Smooth muscle cell (in vitro differentiated cells): ENCODE data around the gene TCIRG1. TPM values are rescaled to one million over a fixed set of nuclear protein-coding genes. Genes with fewer than 3 reads are reported as not detected.

Source experiments
- DNase-seq: peaks from one replicate; lab custom pipeline; 2025; ENCODE audit not compliant: unreplicated experiment; lab: John Stamatoyannopoulos, UW
- H2AFZ ChIP-seq: fragments of 200-600 bp; sonication (generic); 2 replicates; pipeline ENCODE4 v1.6.0; 2016; ENCODE audit warnings: antibody characterized with exemption, low read depth, mild to moderate bottlenecking
- H3F3A ChIP-seq: fragments of 200-600 bp; sonication (generic); 2 replicates; pipeline ENCODE4 v1.6.0; 2017; ENCODE audit warnings: antibody characterized with exemption, low read depth
- H3K27ac ChIP-seq: fragments of 200-600 bp; sonication (generic); 2 replicates; pipeline ENCODE4 v1.5.1; 2016; ENCODE audit warnings: low read depth, mild to moderate bottlenecking
- H3K27me3 ChIP-seq: fragments of 200-600 bp; sonication (generic); 2 replicates; pipeline ENCODE4 v1.6.1; 2016; ENCODE audit warnings: low read depth, mild to moderate bottlenecking
- H3K36me3 ChIP-seq: fragments of 200-600 bp; sonication (generic); 2 replicates; pipeline ENCODE4 v1.5.1; 2016; ENCODE audit warnings: low read depth
- H3K4me1 ChIP-seq: fragments of 200-600 bp; sonication (generic); 2 replicates; pipeline ENCODE4 v1.5.1; 2016; ENCODE audit warnings: low read depth
- H3K4me2 ChIP-seq: fragments of 200-600 bp; sonication (generic); 2 replicates; pipeline ENCODE4 v1.6.0; 2016; ENCODE audit warnings: mild to moderate bottlenecking
- H3K4me3 ChIP-seq: fragments of 200-600 bp; sonication (generic); 2 replicates; pipeline ENCODE4 v1.5.1; 2016; ENCODE audit warnings: mild to moderate bottlenecking
- H3K79me2 ChIP-seq: fragments of 200-600 bp; sonication (generic); 2 replicates; pipeline ENCODE4 v1.6.0; 2016; ENCODE audit warnings: low read depth, mild to moderate bottlenecking
- H3K9ac ChIP-seq: fragments of 200-600 bp; sonication (generic); 2 replicates; pipeline ENCODE4 v1.6.0; 2016; ENCODE audit warnings: low read depth
- H3K9me3 ChIP-seq: fragments of 200-600 bp; sonication (generic); replicated peaks from 2 replicates; pipeline ENCODE4 v1.5.1; 2016; ENCODE audit warnings: low read depth
- H4K20me1 ChIP-seq: fragments of 200-600 bp; sonication (generic); 2 replicates; pipeline ENCODE4 v1.6.0; 2016; ENCODE audit warnings: low read depth
- CTCF ChIP-seq: fragments of 200-600 bp; sonication (generic); IDR thresholded peaks from 2 replicates; pipeline ENCODE4 v1.5.1; 2017; ENCODE audit warnings: borderline replicate concordance, mild to moderate bottlenecking, antibody characterized with exemption; ENCODE audit not compliant: insufficient read depth, poor library complexity, severe bottlenecking
- WGBS: methylation state at CpG from one replicate; pipeline ENCODE4 v1.1.7; 2016; ENCODE audit warnings: low lambda C conversion rate; 5-methylcytosine and 5-hydroxymethylcytosine counted together
- polyA plus RNA-seq: library from polyadenylated mRNA; unstranded; fragments of >200 nt; fragmentation: Nextera tagmentation; extraction: Ambion mirVana; gene quantifications from 2 replicates; pipeline ENCODE4 v1.2.1, GENCODE V29; 2016
- total RNA-seq: library from RNA; depleted of rRNA; stranded (reverse); fragments of >200 nt; gene quantifications from 2 replicates; pipeline ENCODE4 v1.2.3, GENCODE V29; 2014

The TCIRG1 gene
- total and polyA plus RNA-seq, 2 experiments from 2014 or later = 39.7 to 59.0 TPM

DNA sequence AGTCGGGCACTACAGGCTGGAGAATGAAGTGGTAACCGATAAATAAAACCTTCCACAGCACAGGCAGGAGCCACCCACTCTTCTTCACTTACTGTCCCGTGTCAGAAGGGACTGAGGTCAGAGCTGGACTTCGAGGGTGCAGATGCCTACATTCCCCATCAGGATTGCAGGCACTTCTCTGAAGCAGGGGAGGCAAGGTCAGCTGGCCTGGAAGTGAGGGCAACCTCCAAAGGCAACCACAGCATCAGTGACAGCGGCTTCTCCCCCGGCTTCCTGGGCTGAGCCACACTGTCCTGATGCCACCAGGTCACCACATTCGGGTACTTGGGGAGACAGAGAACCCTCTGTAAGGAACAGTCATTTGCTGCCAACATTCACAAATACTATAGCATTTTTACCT lies 22.7 kb downstream of the TCIRG1 start:
- Histone ChIP-seq H3K4me2 (no peak overlapping the region), H4K20me1 (no peaks in the 10 kb centered on the region), H3K4me1 (no peaks in the 10 kb centered on the region), H3K4me3 (no peak overlapping the region), H3K27me3 (no peaks in the 10 kb centered on the region), H3K9ac (no peak overlapping the region), H3K79me2 (no peaks in the 10 kb centered on the region), H2AFZ (no peak overlapping the region), H3K36me3 (peaks cover 14% of the 10 kb centered on the region), H3K27ac (no peak overlapping the region), H3F3A (no peaks in the 10 kb centered on the region), H3K9me3 (no peaks in the 10 kb centered on the region)
- TF ChIP-seq CTCF = no peak
- DNase-seq = no peak
- WGBS = 94% methylated on average over 7 of the region's 7 CpGs

DNA sequence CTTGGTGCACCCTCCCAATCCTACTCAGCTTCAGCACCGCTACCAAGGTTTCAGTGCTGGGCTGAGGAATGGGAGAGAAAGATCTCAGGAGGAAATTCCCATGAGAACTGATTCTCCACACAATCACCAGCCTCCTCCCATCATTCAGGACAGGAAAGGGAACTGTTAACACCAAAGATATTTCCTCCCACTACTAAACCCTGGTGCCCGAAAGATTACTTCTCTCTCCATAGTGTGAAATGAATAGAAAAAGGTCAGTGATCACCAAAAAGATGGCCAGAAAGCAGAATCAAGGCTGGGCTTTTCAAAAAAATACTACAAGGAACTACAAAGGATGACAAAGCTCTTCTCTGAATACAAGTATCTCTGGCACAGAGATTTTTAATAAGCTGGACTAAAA lies 26.1 kb downstream of the TCIRG1 start:
- H2AFZ ChIP-seq = no peak overlapping the region
- no peaks in the 10 kb centered on the region for H3K9me3 ChIP-seq
- H3K4me3 ChIP-seq = no peak overlapping the region
- H3K27me3 ChIP-seq = no peaks in the 10 kb centered on the region
- H3K4me2 ChIP-seq = no peak overlapping the region
- WGBS = 90% methylated on average over 2 of the region's 2 CpGs
- no peak for TF ChIP-seq CTCF
- H3K27ac ChIP-seq = no peak overlapping the region
- no peaks in the 10 kb centered on the region for H3K4me1 ChIP-seq
- peaks cover 12% of the 10 kb centered on the region for H3K36me3 ChIP-seq
- H3K9ac ChIP-seq = no peak overlapping the region
- no peaks in the 10 kb centered on the region for H3F3A ChIP-seq
- no peaks in the 10 kb centered on the region for H4K20me1 ChIP-seq
- no peak for DNase-seq
- no peaks in the 10 kb centered on the region for H3K79me2 ChIP-seq

DNA sequence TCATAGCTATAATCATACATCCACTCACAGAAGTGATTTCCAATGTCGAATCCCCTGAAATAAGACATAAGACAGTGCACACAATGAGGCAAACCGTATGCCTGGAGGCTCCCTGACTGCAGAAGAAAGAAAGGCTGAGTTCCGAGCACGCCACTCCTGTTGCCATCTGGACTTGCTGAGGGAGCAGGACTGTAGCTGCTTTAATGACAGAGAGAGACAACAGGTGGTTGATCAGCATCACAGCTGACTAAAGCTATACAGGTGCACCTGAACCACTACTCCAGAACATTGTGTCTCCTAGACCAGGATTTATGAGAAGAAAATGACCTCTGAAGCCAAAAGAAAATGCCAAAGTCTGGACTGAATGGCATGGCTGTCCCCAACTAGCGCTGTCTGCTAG lies 27.0 kb downstream of the TCIRG1 start:
- no peaks in the 10 kb centered on the region for H3K4me1 ChIP-seq
- H3K27ac ChIP-seq = no peak overlapping the region
- H3K9ac ChIP-seq = no peak overlapping the region
- 97% methylated on average over 5 of the region's 5 CpGs for WGBS
- no peaks in the 10 kb centered on the region for H4K20me1 ChIP-seq
- TF ChIP-seq CTCF = no peak
- no peaks in the 10 kb centered on the region for H3F3A ChIP-seq
- H3K4me3 ChIP-seq = no peak overlapping the region
- H3K79me2 ChIP-seq = no peaks in the 10 kb centered on the region
- H3K27me3 ChIP-seq = no peaks in the 10 kb centered on the region
- peaks cover 17% of the 10 kb centered on the region for H3K36me3 ChIP-seq
- H3K4me2 ChIP-seq = no peak overlapping the region
- no peaks in the 10 kb centered on the region for H3K9me3 ChIP-seq
- H2AFZ ChIP-seq = no peak overlapping the region
- DNase-seq = no peak

GRCh38 chr11:68066742-68067141 lies 27.9 kb downstream of the TCIRG1 start:
- no peak overlapping the region for H3K4me3 ChIP-seq
- no peak for DNase-seq
- H3K4me1 ChIP-seq = no peaks in the 10 kb centered on the region
- peaks cover 18% of the 10 kb centered on the region for H3K36me3 ChIP-seq
- TF ChIP-seq CTCF = no peak
- WGBS = 94% methylated on average over 3 of the region's 3 CpGs
- H4K20me1 ChIP-seq = no peaks in the 10 kb centered on the region
- H3K9ac ChIP-seq = no peak overlapping the region
- no peaks in the 10 kb centered on the region for H3K27me3 ChIP-seq
- H3F3A ChIP-seq = no peaks in the 10 kb centered on the region
- H3K27ac ChIP-seq = no peak overlapping the region
- no peak overlapping the region for H3K4me2 ChIP-seq
- no peaks in the 10 kb centered on the region for H3K79me2 ChIP-seq
- no peaks in the 10 kb centered on the region for H3K9me3 ChIP-seq
- H2AFZ ChIP-seq = no peak overlapping the region
